GM06990 (cell line): Measurements from ENCODE around the gene ANAPC10.
"Not testable (repeated sequence)": the region's sequence is repeated elsewhere in the genome, so short reads cannot be mapped to it uniquely, and the experiment has no call there.

Experiments used
- DNase-seq: peaks from one replicate; pipeline ENCODE4 v3.0.0-alpha.2; 2011; ENCODE audit not compliant: insufficient read length; ENCODE audit errors: extremely low read depth
- H3K27me3 ChIP-seq: replicated peaks from 2 replicates; pipeline ENCODE4 v1.6.0; 2011; ENCODE audit warnings: low read length; ENCODE audit not compliant: control insufficient read depth, insufficient read depth
- H3K36me3 ChIP-seq: 2 replicates; pipeline ENCODE4 v1.5.1; 2011; ENCODE audit warnings: low read length; ENCODE audit not compliant: control insufficient read depth, insufficient read depth
- H3K4me3 ChIP-seq: replicated peaks from 2 replicates; pipeline ENCODE4 v1.5.1; 2011; ENCODE audit warnings: low read depth, mild to moderate bottlenecking, control low read depth, low read length
- CTCF ChIP-seq: IDR thresholded peaks from 2 replicates; pipeline ENCODE4 v1.5.1; 2011; ENCODE audit warnings: low read length, control low read depth, mild to moderate bottlenecking, inconsistent platforms; ENCODE audit not compliant: insufficient read depth, poor library complexity, severe bottlenecking

The ANAPC10 gene

GRCh38 chr4:145097821-145098674 lies at the start of gene ANAPC10, which contains the start of gene ABCE1:
Gene ANAPC10 (minus strand): TSS chr4:145098196. CDS start chr4:145096099, 2,097 bp downstream.
Gene ABCE1 (plus strand): TSS chr4:145098311. CDS start chr4:145104413, 6,102 bp downstream.
- Histone ChIP-seq H3K27me3 (no peaks in the 10 kb centered on the region), H3K36me3 (no peaks in the 10 kb centered on the region; the same call in 1 of the 2 replicates), H3K4me3 (peak within 1 kb of the TSS; percentile 83)
- DNase-seq = peak; percentile 92
- TF ChIP-seq CTCF = no peak

GRCh38 chr4:145136219-145136618 lies 38.2 kb upstream of the ANAPC10 start:
- not testable (repeated sequence) for DNase-seq, H3K27me3 ChIP-seq, H3K4me3 ChIP-seq, H3K36me3 ChIP-seq

GRCh38 chr4:145132511-145133098 lies 34.6 kb upstream of the ANAPC10 start:
- Histone ChIP-seq H3K27me3 (no peaks in the 10 kb centered on the region), H3K36me3 (no peaks in the 10 kb centered on the region), H3K4me3 (no peak overlapping the region; the same call in 1 of the 2 replicates)
- peak; percentile 61 for DNase-seq
- TF ChIP-seq CTCF = no peak

- no peak for TF ChIP-seq CTCF
- H3K36me3 ChIP-seq = no peaks in the 10 kb centered on the region
These were observed 33.9 kb upstream of the ANAPC10 start for GRCh38 chr4:145131848-145132247.

GRCh38 chr4:145130788-145131399 lies 32.9 kb upstream of the ANAPC10 start:
- no peak for DNase-seq
- no peak for TF ChIP-seq CTCF
- Histone ChIP-seq H3K27me3 (no peaks in the 10 kb centered on the region), H3K4me3 (no peak overlapping the region), H3K36me3 (no peaks in the 10 kb centered on the region; the same call in 1 of the 2 replicates)

More at GRCh38 chr4:145131848-145132247, 33.9 kb upstream of the ANAPC10 start:
- no peak for DNase-seq
- Histone ChIP-seq H3K4me3 (no peak overlapping the region), H3K27me3 (no peaks in the 10 kb centered on the region)

GRCh38 chr4:145130130-145130529 lies 32.1 kb upstream of the ANAPC10 start:
- TF ChIP-seq CTCF = no peak
- H3K27me3 ChIP-seq = no peaks in the 10 kb centered on the region
- H3K36me3 ChIP-seq = peaks cover 1% of the 10 kb centered on the region
- no peak overlapping the region for H3K4me3 ChIP-seq
- DNase-seq = no peak
